Activated CD4-positive, alpha-beta memory T cell treated with anti-CD3 and anti-CD28 coated beads for 36 hours (primary cell): ENCODE data around the gene TDRKH. TPM values are rescaled to one million over a fixed set of nuclear protein-coding genes. Genes with fewer than 3 reads are reported as not detected.
A peak's percentile ranks its signal among the peaks of the same experiment; 100 is the strongest.
"Not testable (repeated sequence)": the region's sequence is repeated elsewhere in the genome, so short reads cannot be mapped to it uniquely, and the experiment has no call there.

ENCODE experiments used
- CTCF ChIA-PET: fragments of 350-600 bp; sonication (Branson Sonifier 250); formaldehyde crosslinking; loops from one replicate; lab custom pipeline; 2021; ENCODE audit warnings: antibody characterized with exemption, inconsistent platforms; lab: Charles Lee
- POLR2A ChIA-PET: fragments of 350-600 bp; sonication (Branson Sonifier 250); formaldehyde crosslinking; loops from one replicate; lab custom pipeline; 2021; ENCODE audit warnings: antibody characterized with exemption; lab: Charles Lee
- DNase-seq: peaks from one replicate; pipeline ENCODE4 v3.0.0-alpha.2; 2020
- H3K27ac Mint-ChIP-seq: one replicate; pipeline ENCODE4 v1.8.0; 2021; ENCODE audit warnings: mixed read lengths
- H3K27me3 Mint-ChIP-seq: one replicate; pipeline ENCODE4 v1.8.0; 2021; ENCODE audit warnings: mixed read lengths
- H3K36me3 Mint-ChIP-seq: one replicate; pipeline ENCODE4 v1.8.0; 2021; ENCODE audit warnings: mixed read lengths
- H3K4me1 Mint-ChIP-seq: one replicate; pipeline ENCODE4 v1.8.0; 2021; ENCODE audit warnings: low read depth, mixed read lengths
- H3K4me3 Mint-ChIP-seq: one replicate; pipeline ENCODE4 v1.8.0; 2021; ENCODE audit warnings: mild to moderate bottlenecking, mixed read lengths
- H3K9me3 Mint-ChIP-seq: one replicate; pipeline ENCODE4 v1.8.0; 2021; ENCODE audit warnings: mixed read lengths
- intact Hi-C: fragments of 100-400 bp; cut with micrococcal nuclease; formaldehyde crosslinking; loops from one replicate; pipeline ENCODE4 v1.15.1; 2023
- total RNA-seq, 2 experiments: library from RNA; stranded (reverse); gene quantifications; one replicate each; pipeline ENCODE4 v1.2.3, GENCODE V29; 2021

Gene TDRKH
- total RNA-seq, 2 experiments from 2014 or later, result 30.6 to 32.4 TPM

- Mint-ChIP-seq H3K4me3 (no peak overlapping the region), H3K4me1 (peaks cover 8% of the 10 kb centered on the region), H3K36me3 (no peaks in the 10 kb centered on the region), H3K27ac (no peak overlapping the region), H3K9me3 (no peaks in the 10 kb centered on the region), H3K27me3 (no peaks in the 10 kb centered on the region)
- ChIA-PET CTCF (interaction anchor here (1.6 to 2.6 kb wide), 2 partner anchors 34 to 209 kb away, joined by 4 to 8 read pairs; no protein-coding TSS in a partner anchor), POLR2A (no interaction called here)
- no peak for DNase-seq
- intact Hi-C loops, result no loop called here
These were observed 12.1 kb upstream of the TDRKH start for GRCh38 chr1:151802372-151802771.

DNA sequence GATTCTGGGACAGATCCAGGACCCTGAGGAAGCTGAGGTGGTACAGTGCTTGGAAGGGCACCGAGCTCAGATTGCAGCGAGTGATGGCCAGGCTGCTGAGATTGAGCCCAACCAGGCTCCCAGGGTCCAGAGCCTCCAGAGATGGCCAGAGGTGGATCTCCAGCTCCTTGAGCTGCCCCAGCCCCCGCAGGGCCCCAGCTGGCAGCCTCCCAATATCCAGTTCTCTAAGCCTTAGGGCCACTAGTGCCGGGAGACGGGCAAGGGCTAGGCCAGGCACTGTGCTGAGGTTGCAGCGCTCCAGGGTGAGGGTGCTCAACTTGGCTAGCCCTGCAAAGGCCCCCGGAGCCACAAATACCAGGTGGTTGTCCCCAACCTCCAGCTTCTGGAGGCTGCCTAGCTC lies 11.5 kb upstream of the TDRKH start:
- ChIA-PET POLR2A (no interaction called here), CTCF (interaction anchor here (1.6 to 2.6 kb wide), 2 partner anchors 35 to 208 kb away, joined by 4 to 8 read pairs; no protein-coding TSS in a partner anchor)
- DNase-seq, result no peak
- Mint-ChIP-seq H3K4me3 (no peak overlapping the region), H3K4me1 (peaks cover 8% of the 10 kb centered on the region), H3K27me3 (no peaks in the 10 kb centered on the region), H3K36me3 (no peaks in the 10 kb centered on the region), H3K9me3 (no peaks in the 10 kb centered on the region), H3K27ac (no peak overlapping the region)
- intact Hi-C loops, result no loop called here

- no peak overlapping the region for H3K27ac Mint-ChIP-seq
- no peaks in the 10 kb centered on the region for H3K36me3 Mint-ChIP-seq
- H3K4me3 Mint-ChIP-seq, result no peak overlapping the region
- ChIA-PET POLR2A (no interaction called here), CTCF (interaction anchor here (2.6 kb wide), 1 partner anchor 35 kb away, joined by 8 read pairs; no protein-coding TSS in a partner anchor)
- peaks cover 8% of the 10 kb centered on the region for H3K4me1 Mint-ChIP-seq
- H3K9me3 Mint-ChIP-seq, result no peaks in the 10 kb centered on the region
- no peak for DNase-seq
- no peaks in the 10 kb centered on the region for H3K27me3 Mint-ChIP-seq
- intact Hi-C loops, result no loop called here
These were observed 11.1 kb upstream of the TDRKH start for GRCh38 chr1:151801310-151801820.

DNA sequence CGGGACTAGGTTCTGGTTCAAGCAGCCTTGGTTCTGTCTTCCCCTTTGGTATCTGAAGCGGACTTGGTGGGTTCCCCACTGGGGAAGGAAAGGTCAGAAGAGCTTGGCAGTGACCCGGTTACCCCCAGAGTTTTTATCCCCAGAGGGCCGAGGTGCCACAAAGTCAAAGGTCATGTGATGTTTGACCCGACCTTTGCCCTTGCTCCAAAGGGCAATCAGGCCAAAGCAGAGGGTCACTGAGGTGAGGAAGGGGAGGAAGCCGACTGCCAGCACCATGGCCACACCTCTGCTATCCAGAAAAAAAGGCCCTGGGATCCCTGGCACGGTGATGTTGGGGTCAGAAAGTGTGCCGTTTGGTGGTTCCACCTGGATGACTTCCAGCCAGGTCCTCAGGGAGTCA lies 10.5 kb upstream of the TDRKH start:
- no peak overlapping the region for H3K4me3 Mint-ChIP-seq
- CTCF ChIA-PET, result interaction anchor here (2.6 kb wide), 1 partner anchor 36 kb away, joined by 8 read pairs; no protein-coding TSS in a partner anchor
- H3K4me1 Mint-ChIP-seq, result peaks cover 8% of the 10 kb centered on the region
- intact Hi-C loops, result no loop called here
- DNase-seq, result no peak
- H3K27ac Mint-ChIP-seq, result no peak overlapping the region
- H3K36me3 Mint-ChIP-seq, result no peaks in the 10 kb centered on the region
- H3K9me3 Mint-ChIP-seq, result no peaks in the 10 kb centered on the region
- H3K27me3 Mint-ChIP-seq, result no peaks in the 10 kb centered on the region
- POLR2A ChIA-PET, result no interaction called here

- Mint-ChIP-seq H3K27me3 (no peaks in the 10 kb centered on the region), H3K36me3 (no peaks in the 10 kb centered on the region), H3K27ac (no peak overlapping the region), H3K4me3 (no peak overlapping the region), H3K9me3 (no peaks in the 10 kb centered on the region), H3K4me1 (peaks cover 8% of the 10 kb centered on the region)
- intact Hi-C loops, result no loop called here
- ChIA-PET CTCF (no interaction called here), POLR2A (no interaction called here)
- DNase-seq, result no peak
These were observed 9.1 kb upstream of the TDRKH start for GRCh38 chr1:151799179-151800022.

- intact Hi-C loops, result no loop called here
- H3K4me1 Mint-ChIP-seq, result peaks cover 8% of the 10 kb centered on the region
- no peaks in the 10 kb centered on the region for H3K27me3 Mint-ChIP-seq
- no peaks in the 10 kb centered on the region for H3K36me3 Mint-ChIP-seq
- no peak overlapping the region for H3K27ac Mint-ChIP-seq
- H3K9me3 Mint-ChIP-seq, result no peaks in the 10 kb centered on the region
- H3K4me3 Mint-ChIP-seq, result no peak overlapping the region
- ChIA-PET POLR2A (no interaction called here), CTCF (no interaction called here)
- DNase-seq, result no peak
These were observed 8.3 kb upstream of the TDRKH start for GRCh38 chr1:151798571-151798970.

DNA sequence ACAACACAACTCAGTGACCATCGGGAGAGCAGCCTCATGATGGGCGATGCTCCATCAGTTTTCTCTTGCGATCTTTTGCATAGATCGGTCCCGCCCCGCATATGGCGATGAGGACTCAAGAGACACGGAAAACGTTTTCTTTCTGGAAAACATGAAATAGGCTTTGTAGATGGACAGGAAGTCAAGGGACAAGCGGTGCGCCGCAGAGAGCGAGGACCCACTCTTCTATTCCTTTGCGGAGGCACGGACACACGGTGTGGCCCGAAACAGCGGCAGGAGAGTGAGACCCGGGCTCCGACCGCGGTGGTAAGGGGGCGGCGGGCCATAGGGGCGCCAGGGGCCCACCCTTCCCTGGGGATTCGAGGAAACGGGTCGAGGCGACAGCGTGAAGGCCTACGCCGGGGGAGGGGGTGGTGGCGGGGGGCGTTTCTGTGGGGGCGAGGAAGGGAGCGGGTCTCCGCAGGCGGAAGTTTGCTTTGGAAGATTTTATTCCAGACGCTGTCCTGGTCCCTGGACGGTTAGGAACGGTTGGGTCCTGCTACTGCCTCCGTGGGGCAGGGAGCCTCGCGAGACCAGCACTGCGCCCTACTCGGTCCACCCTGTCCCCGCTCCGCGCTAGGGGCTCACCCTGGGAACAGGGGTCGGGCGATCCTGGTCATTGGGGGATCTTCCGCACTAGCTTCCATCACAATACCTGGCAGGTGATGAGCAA lies 796 bp upstream of the TDRKH start:
- POLR2A ChIA-PET, result interaction anchor here (1.7 to 2.4 kb wide), 4 partner anchors 28 to 49 kb away, joined by 7 to 21 read pairs (median 14); partner anchors contain the start of genes C2CD4D and MRPL9
- intact Hi-C loops, result loop anchor here (1.0 to 2.0 kb wide), 3 partner anchors 28 to 46 kb away; partner anchors contain the start of gene MRPL9
- Mint-ChIP-seq H3K27me3 (peaks cover 2% of the 10 kb centered on the region), H3K4me3 (peak overlapping the region; percentile 96), H3K9me3 (no peaks in the 10 kb centered on the region), H3K4me1 (peaks cover 22% of the 10 kb centered on the region), H3K27ac (peak overlapping the region; percentile 84), H3K36me3 (peaks cover 4% of the 10 kb centered on the region)
- DNase-seq, result peak; percentile 20
- CTCF ChIA-PET, result interaction anchor here (1.1 to 4.1 kb wide), 3 partner anchors 31 to 45 kb away, joined by 3 to 24 read pairs (median 8); partner anchors contain the start of gene RORC

GRCh38 chr1:151787689-151788088 lies 2.6 kb downstream of the TDRKH start:
- Mint-ChIP-seq H3K4me1 (peaks cover 22% of the 10 kb centered on the region), H3K27ac (no peak overlapping the region), H3K9me3 (no peaks in the 10 kb centered on the region), H3K4me3 (no peak overlapping the region), H3K27me3 (peaks cover 2% of the 10 kb centered on the region), H3K36me3 (peaks cover 4% of the 10 kb centered on the region)
- intact Hi-C loops, result no loop called here
- DNase-seq, result no peak
- ChIA-PET POLR2A (no interaction called here), CTCF (interaction anchor here (1.1 to 4.1 kb wide), 2 partner anchors 24 to 49 kb away, joined by 5 to 24 read pairs; partner anchors contain the start of gene MRPL9)

- intact Hi-C loops, result no loop called here
- Mint-ChIP-seq H3K27ac (no peak overlapping the region), H3K27me3 (no peaks in the 10 kb centered on the region), H3K4me1 (peaks cover 5% of the 10 kb centered on the region), H3K36me3 (peaks cover 7% of the 10 kb centered on the region), H3K9me3 (no peaks in the 10 kb centered on the region), H3K4me3 (no peak overlapping the region)
- ChIA-PET POLR2A (no interaction called here), CTCF (no interaction called here)
- DNase-seq, result no peak
These were observed 6.5 kb downstream of the TDRKH start for GRCh38 chr1:151783796-151784195.

DNA sequence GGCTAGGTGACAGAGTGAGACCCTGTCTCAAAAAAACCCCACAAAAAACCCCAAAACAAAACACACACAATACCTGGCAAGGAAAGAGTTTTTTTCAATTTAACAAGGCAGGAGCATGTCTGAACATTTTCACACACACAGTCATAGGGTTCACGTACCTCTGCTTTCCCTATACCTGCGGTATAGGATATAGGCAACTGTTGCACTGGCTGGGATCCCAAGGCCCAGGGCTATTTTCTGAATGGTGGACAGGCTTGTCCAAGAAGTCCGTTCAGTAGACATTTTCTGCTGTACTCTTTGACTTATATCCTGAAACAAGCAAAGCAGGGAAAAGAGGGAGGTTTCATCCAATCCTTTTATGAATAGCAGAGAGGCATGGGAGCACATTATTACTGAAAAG lies 7.6 kb downstream of the TDRKH start:
- POLR2A ChIA-PET, result interaction anchor here (0.7 kb wide), 1 partner anchor 122 kb away, joined by 4 read pairs; no protein-coding TSS in a partner anchor
- CTCF ChIA-PET, result no interaction called here
- DNase-seq, result no peak
- peaks cover 13% of the 10 kb centered on the region for H3K36me3 Mint-ChIP-seq
- H3K9me3 Mint-ChIP-seq, result no peaks in the 10 kb centered on the region
- no peaks in the 10 kb centered on the region for H3K27me3 Mint-ChIP-seq
- intact Hi-C loops, result no loop called here
- H3K4me1 Mint-ChIP-seq, result no peaks in the 10 kb centered on the region
- no peak overlapping the region for H3K27ac Mint-ChIP-seq
- no peak overlapping the region for H3K4me3 Mint-ChIP-seq

DNA sequence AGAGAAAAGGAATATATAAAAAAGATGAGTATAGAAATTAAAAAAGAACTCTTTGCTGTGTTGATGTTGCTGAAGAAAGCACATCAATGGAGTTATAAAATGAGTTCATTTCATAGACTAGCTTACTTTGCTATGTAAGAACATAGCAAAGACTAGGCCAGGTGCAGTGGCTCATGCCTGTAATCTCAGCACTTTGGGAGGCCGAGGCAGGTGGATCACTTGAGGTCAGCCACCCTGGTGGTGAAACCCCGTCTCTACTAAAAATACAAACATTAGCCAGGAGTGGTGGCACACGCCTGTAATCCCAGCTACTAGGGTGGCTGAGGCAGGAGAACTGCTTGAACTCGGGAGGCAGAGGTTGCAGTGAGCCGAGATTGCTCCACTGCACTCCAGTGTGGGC lies 8.3 kb downstream of the TDRKH start:
- H3K4me3 Mint-ChIP-seq, DNase-seq, POLR2A ChIA-PET, CTCF ChIA-PET, H3K4me1 Mint-ChIP-seq, intact Hi-C loops, H3K27me3 Mint-ChIP-seq, H3K9me3 Mint-ChIP-seq, H3K27ac Mint-ChIP-seq: not testable (repeated sequence)
- H3K36me3 Mint-ChIP-seq, result peaks cover 13% of the 10 kb centered on the region

DNA sequence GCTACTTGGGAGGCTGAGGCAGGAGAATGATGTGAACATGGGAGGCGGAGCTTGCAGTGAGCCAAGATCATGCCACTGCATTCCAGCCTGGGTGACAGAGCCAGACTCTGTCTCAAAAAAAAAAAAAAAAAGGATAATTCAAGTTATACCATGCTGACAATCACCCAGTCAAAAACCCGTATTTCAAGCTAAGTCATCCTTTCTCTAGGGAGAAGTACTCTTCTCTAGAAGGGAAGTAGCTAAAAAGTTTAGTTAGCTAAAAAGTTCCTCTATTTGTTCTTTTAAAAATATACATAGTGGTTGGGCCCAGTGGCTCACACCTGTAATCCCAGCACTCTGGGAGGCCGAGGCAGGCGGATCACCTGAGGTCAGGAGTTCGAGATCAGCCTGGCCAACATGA lies 9.6 kb downstream of the TDRKH start:
- intact Hi-C loops, H3K9me3 Mint-ChIP-seq, H3K27ac Mint-ChIP-seq, POLR2A ChIA-PET, H3K27me3 Mint-ChIP-seq, DNase-seq, CTCF ChIA-PET, H3K4me3 Mint-ChIP-seq, H3K4me1 Mint-ChIP-seq: not testable (repeated sequence)
- H3K36me3 Mint-ChIP-seq, result peaks cover 17% of the 10 kb centered on the region
